Liver (tissue), 9 donors: ENCODE measurements around the gene TRIP13. TPM values are rescaled to one million over a fixed set of nuclear protein-coding genes. Genes with fewer than 3 reads are reported as not detected.

Source experiments
- DNase-seq: peaks from one replicate; pipeline ENCODE4 v3.0.0-alpha.2; 2017; ENCODE audit warnings: low spot score
- H3K27ac ChIP-seq, 2 donors: one replicate each; pipeline ENCODE4 v1.7.0; 2013; ENCODE audit warnings: inconsistent platforms in 2 of 2, low read length in 2 of 2, control low read depth in 1 of 2, low read depth in 1 of 2, mild to moderate bottlenecking in 1 of 2
- H3K27me3 ChIP-seq, 4 donors: one replicate each; pipeline versions ENCODE4 v1.6.1 to v1.7.0; 2013; ENCODE audit warnings: low read length in 3 of 4, inconsistent platforms in 1 of 4, mild to moderate bottlenecking in 1 of 4, moderate library complexity in 1 of 4; ENCODE audit not compliant: control insufficient read depth in 4 of 4, insufficient read depth in 4 of 4
- H3K36me3 ChIP-seq, 4 donors: one replicate each; pipeline versions ENCODE4 v1.6.1 to v1.7.0; 2013; ENCODE audit warnings: low read length in 3 of 4, mild to moderate bottlenecking in 3 of 4, low read depth in 1 of 4, moderate library complexity in 1 of 4; ENCODE audit not compliant: control insufficient read depth in 4 of 4, insufficient read depth in 3 of 4
- H3K4me1 ChIP-seq, 4 donors: one replicate each; pipeline versions ENCODE4 v1.6.1 to v1.7.0; 2013; ENCODE audit warnings: low read length in 3 of 4, mild to moderate bottlenecking in 3 of 4, moderate library complexity in 1 of 4; ENCODE audit not compliant: control insufficient read depth in 4 of 4, insufficient read depth in 4 of 4
- H3K4me3 ChIP-seq, 3 donors: one replicate each; pipeline versions ENCODE4 v1.6.1 to v1.7.0; 2013; ENCODE audit warnings: low read length in 3 of 3, control low read depth in 1 of 3, low read depth in 1 of 3, mild to moderate bottlenecking in 1 of 3
- H3K9ac ChIP-seq, 2 donors: one replicate each; pipeline ENCODE4 v1.7.0; 2013; ENCODE audit warnings: low read length in 2 of 2, mild to moderate bottlenecking in 2 of 2, moderate library complexity in 2 of 2, control low read depth in 1 of 2, low read depth in 1 of 2
- H3K9me3 ChIP-seq, 4 donors: one replicate each; pipeline versions ENCODE4 v1.6.1 to v1.7.0; 2013; ENCODE audit warnings: low read length in 3 of 4; ENCODE audit not compliant: control insufficient read depth in 4 of 4
- ATF3 ChIP-seq: IDR thresholded peaks from 2 replicates; pipeline ENCODE4 v1.6.1; 2016; ENCODE audit warnings: antibody characterized with exemption
- CTCF ChIP-seq: fragments of 150-350 bp; IDR thresholded peaks from 2 replicates; pipeline ENCODE4 v1.5.1; 2017; ENCODE audit warnings: improper control_type of control experiment, low read depth, low read length; ENCODE audit not compliant: missing input control
- EGR1 ChIP-seq, 2 donors: IDR thresholded peaks; 2 replicates each; pipeline ENCODE4 v1.6.1; 2016 to 2018; ENCODE audit warnings: antibody characterized with exemption in 2 of 2, low read depth in 2 of 2
- FOXA1 ChIP-seq: IDR thresholded peaks from 2 replicates; pipeline ENCODE4 v1.6.1; 2016; ENCODE audit warnings: antibody characterized with exemption
- FOXA2 ChIP-seq: IDR thresholded peaks from 2 replicates; pipeline ENCODE4 v1.6.1; 2016; ENCODE audit warnings: antibody characterized with exemption
- GABPA ChIP-seq, 2 donors: IDR thresholded peaks in 1 of 2; conservative IDR thresholded peaks in 1 of 2; 2 replicates each; pipeline ENCODE4 v1.6.1; 2016; ENCODE audit warnings: antibody characterized with exemption in 2 of 2, mild to moderate bottlenecking in 1 of 2, moderate library complexity in 1 of 2
- HNF4A ChIP-seq, 2 donors: conservative IDR thresholded peaks; 2 replicates each; pipeline ENCODE4 v1.6.1; 2016; ENCODE audit warnings: antibody characterized with exemption in 2 of 2, mild to moderate bottlenecking in 2 of 2
- HNF4G ChIP-seq: IDR thresholded peaks from 2 replicates; pipeline ENCODE4 v1.6.1; 2016; ENCODE audit warnings: antibody characterized with exemption
- JUND ChIP-seq, 2 donors: IDR thresholded peaks; 2 replicates each; pipeline ENCODE4 v1.6.1; 2016; ENCODE audit warnings: antibody characterized with exemption in 2 of 2
- MAX ChIP-seq: IDR thresholded peaks from 2 replicates; pipeline ENCODE4 v1.6.1; 2016; ENCODE audit warnings: antibody characterized with exemption
- NR2F2 ChIP-seq: IDR thresholded peaks from 2 replicates; pipeline ENCODE4 v1.6.1; 2016; ENCODE audit warnings: antibody characterized with exemption
- RAD21 ChIP-seq, 2 donors: IDR thresholded peaks; 2 replicates each; pipeline ENCODE4 v1.6.1; 2016; ENCODE audit warnings: antibody characterized with exemption in 2 of 2, mild to moderate bottlenecking in 2 of 2
- RXRA ChIP-seq, 2 donors: IDR thresholded peaks; 2 replicates each; pipeline ENCODE4 v1.6.1; 2017 to 2018; ENCODE audit warnings: antibody characterized with exemption in 2 of 2, mild to moderate bottlenecking in 1 of 2
- SP1 ChIP-seq: IDR thresholded peaks from 2 replicates; pipeline ENCODE4 v1.6.1; 2018; ENCODE audit warnings: antibody characterized with exemption, mild to moderate bottlenecking
- TAF1 ChIP-seq: conservative IDR thresholded peaks from 2 replicates; pipeline ENCODE4 v1.6.1; 2016; ENCODE audit warnings: antibody characterized with exemption, mild to moderate bottlenecking
- YY1 ChIP-seq: IDR thresholded peaks from 2 replicates; pipeline ENCODE4 v1.6.1; 2016; ENCODE audit warnings: antibody characterized with exemption, mild to moderate bottlenecking
- ZBTB33 ChIP-seq: IDR thresholded peaks from 2 replicates; pipeline ENCODE4 v1.6.1; 2016; ENCODE audit warnings: antibody characterized with exemption
- WGBS: extraction: QIAGEN DNeasy Blood & Tissue Kit; methylation state at CpG from one replicate; pipeline ENCODE4 v1.1.7; 2013; 5-methylcytosine and 5-hydroxymethylcytosine counted together
- polyA plus RNA-seq, 2 donors: library from polyadenylated mRNA; stranded (reverse) in 1 of 2; unstranded in 1 of 2; fragments of 200-250 nt in 1 of 2; fragments of >200 nt in 1 of 2; fragmentation: Nextera tagmentation in 1 of 2; extraction: Ambion mirVana in 1 of 2; gene quantifications; one replicate each; pipeline versions ENCODE4 v1.2.1 to v1.2.3, GENCODE V29; 2013 to 2015
- total RNA-seq, 2 donors: library from RNA; depleted of rRNA; stranded (reverse); fragments of >200 nt; gene quantifications; one replicate each; pipeline ENCODE4 v1.2.3, GENCODE V29; 2014
- donor health status: healthy.
- donor health status: healthy.
- donor health status: healthy.
- donor health status: healthy.
- donor health status: healthy.

Gene TRIP13
- total and polyA plus RNA-seq, 4 donors, result 0.42 to 12.4 (median 0.84) TPM

GRCh38 chr5:961711-962240, 69.1 kb downstream of the TRIP13 start:
- no peak overlapping the region for H3K27ac ChIP-seq
- peak; percentile 31 for DNase-seq
- WGBS, result 92% methylated on average over 24 of the region's 24 CpGs

GRCh38 chr5:962386-962785, 69.7 kb downstream of the TRIP13 start:
- peaks cover 0 to 13% (median 8%) of the 10 kb centered on the region in 4 donors for H3K4me1 ChIP-seq
- H3K36me3 ChIP-seq, result no peaks in the 10 kb centered on the region
- H3K4me3 ChIP-seq, result no peak overlapping the region
- DNase-seq, result no peak
- 90% methylated on average over 15 of the region's 15 CpGs for WGBS
- H3K27me3 ChIP-seq, result no peaks in the 10 kb centered on the region
- H3K27ac ChIP-seq, result no peak overlapping the region
- no peaks in the 10 kb centered on the region for H3K9me3 ChIP-seq
- TF ChIP-seq EGR1 (IDR thresholded peaks at IDR 0.05; ENCODE audit: low read depth in 2 of 2) (no peak), FOXA2 (no peak), SP1 (no peak), JUND (IDR thresholded peaks at IDR 0.05) (no peak), HNF4A (conservative IDR thresholded peaks at IDR 0.05) (no peak), GABPA (IDR thresholded peaks at IDR 0.05 in 1 of 2, conservative IDR thresholded peaks at IDR 0.05 in 1 of 2) (no peak), CTCF (no peak)
- H3K9ac ChIP-seq, result no peak overlapping the region

More at GRCh38 chr5:961711-962240, 69.1 kb downstream of the TRIP13 start:
- Histone ChIP-seq H3K9ac (no peak overlapping the region), H3K36me3 (no peaks in the 10 kb centered on the region), H3K4me1 (peaks cover 0 to 18% (median 9%) of the 10 kb centered on the region in 4 donors), H3K4me3 (no peak overlapping the region), H3K27me3 (no peaks in the 10 kb centered on the region), H3K9me3 (no peaks in the 10 kb centered on the region)
- TF ChIP-seq FOXA1 (no peak), HNF4G (no peak), JUND (IDR thresholded peaks at IDR 0.05) (no peak), HNF4A (conservative IDR thresholded peaks at IDR 0.05) (no peak), NR2F2 (no peak), ATF3 (no peak), FOXA2 (no peak), MAX (no peak), EGR1 (IDR thresholded peaks at IDR 0.05; ENCODE audit: low read depth in 2 of 2) (no peak), YY1 (no peak)

- Histone ChIP-seq H3K4me1 (peaks cover 0 to 13% (median 6%) of the 10 kb centered on the region in 4 donors), H3K9me3 (no peaks in the 10 kb centered on the region), H3K27ac (no peak overlapping the region), H3K4me3 (no peak overlapping the region), H3K27me3 (no peaks in the 10 kb centered on the region), H3K9ac (no peak overlapping the region), H3K36me3 (no peaks in the 10 kb centered on the region)
- WGBS, result 94% methylated on average over 12 of the region's 12 CpGs
- TF ChIP-seq CTCF (no peak), JUND (IDR thresholded peaks at IDR 0.05) (no peak), HNF4G (no peak), TAF1 (no peak), NR2F2 (no peak), RAD21 (IDR thresholded peaks at IDR 0.05) (no peak), GABPA (IDR thresholded peaks at IDR 0.05 in 1 of 2, conservative IDR thresholded peaks at IDR 0.05 in 1 of 2) (no peak), EGR1 (IDR thresholded peaks at IDR 0.05; ENCODE audit: low read depth in 2 of 2) (no peak), RXRA (IDR thresholded peaks at IDR 0.05) (no peak), SP1 (no peak), MAX (no peak), YY1 (no peak), FOXA1 (no peak), ZBTB33 (no peak), FOXA2 (no peak), HNF4A (conservative IDR thresholded peaks at IDR 0.05) (no peak)
- DNase-seq, result peak; percentile 22
Measured at GRCh38 chr5:962801-963200, 70.1 kb downstream of the TRIP13 start.
